AG08395 (cell line): Measurements from ENCODE around the gene STX1A.

Source experiments
- DNase-seq: peaks from one replicate; pipeline ENCODE4 v3.0.0; 2012; ENCODE audit warnings: mixed read lengths, low spot score

STX1A gene

DNA sequence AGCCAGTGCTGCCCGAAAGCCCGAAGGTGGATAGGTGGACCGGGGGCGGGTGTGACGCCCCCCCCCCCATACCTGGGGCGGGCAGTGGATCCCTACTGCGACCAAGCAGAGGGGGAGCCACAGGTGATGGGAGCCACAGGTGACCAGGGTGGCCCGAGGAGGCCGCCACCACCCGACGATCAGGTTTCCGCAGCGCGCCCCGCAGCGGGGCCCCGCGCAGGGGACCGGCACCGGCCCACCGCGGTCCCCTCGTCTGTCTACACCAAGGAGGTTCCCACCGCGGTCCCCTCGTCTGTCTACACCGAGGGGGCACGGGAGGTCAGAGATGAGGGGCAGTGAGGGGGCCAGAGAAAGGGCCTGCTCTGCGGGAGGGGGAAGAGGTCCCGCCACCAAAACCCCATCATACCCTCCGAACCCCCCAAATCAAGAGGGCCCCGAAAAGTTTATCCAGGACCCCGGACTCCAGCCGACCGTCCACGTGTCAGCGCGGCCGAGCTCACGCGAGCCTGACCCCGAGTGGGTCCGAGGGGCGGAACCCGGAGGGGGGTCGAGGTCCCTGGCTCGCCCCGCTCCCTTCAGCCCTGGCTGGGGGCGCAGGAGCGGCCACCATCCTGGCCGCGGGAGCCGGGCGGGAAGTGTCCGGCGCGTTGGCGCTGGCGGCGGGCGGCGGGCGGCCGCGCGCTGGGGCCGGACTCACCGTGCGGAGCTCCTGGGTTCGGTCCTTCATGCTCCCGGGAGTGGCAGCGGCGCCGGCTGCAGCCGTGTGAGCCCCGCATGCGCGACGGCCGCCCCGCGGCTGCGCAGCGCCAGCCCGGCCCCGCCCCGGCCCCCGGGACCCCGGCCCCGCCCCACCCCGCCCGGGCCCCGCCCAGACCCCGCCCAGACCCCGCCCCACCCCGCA, at the start of gene STX1A:
STX1A (minus strand) TSS at position 765 of the 901 bp plus-strand sequence; CDS start at position 727, 38 bp downstream.
- peak; percentile 97 for DNase-seq

DNA sequence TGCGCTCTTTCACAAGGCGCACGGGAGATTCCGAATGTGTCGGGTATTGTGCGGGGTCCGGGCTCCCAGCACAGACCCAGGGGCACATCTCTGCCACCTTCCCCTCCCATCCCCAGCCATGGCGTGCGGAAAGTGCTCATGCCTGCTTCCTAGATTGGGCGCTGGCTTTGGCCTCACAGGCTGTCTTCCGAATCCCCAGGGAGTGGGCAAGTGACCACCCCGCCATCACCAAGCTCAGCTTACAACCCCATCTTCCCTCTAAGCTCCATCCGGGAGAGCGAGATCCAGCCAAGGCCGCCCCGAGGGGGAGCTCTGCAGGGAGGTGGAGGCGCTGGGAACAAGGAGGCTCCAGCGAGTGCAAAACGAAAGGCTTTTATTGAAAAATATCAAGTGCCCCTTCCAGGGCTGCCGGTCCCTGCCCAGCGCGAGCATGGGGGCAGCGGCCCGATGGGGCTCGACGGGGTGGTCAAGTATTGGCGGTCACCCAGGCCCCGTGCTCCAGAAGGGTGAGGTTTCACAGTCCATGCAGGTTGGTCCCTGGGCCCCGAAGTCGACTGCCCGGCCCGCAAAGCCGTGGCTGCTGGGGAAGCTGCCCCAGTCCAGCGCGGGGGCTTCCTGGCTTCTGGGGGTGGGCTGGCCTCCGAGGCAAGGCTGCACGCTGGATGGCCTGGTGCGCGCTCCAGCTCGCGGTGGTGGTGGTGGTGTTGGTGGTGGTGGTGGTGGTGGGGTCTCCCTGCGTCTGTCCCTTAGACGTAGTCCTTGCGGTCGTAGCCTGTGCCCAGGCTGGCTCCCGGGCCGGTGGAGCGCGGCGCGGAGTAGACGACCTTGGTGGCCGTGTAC, 49.4 kb upstream of the STX1A start:
- DNase-seq = no peak

DNA sequence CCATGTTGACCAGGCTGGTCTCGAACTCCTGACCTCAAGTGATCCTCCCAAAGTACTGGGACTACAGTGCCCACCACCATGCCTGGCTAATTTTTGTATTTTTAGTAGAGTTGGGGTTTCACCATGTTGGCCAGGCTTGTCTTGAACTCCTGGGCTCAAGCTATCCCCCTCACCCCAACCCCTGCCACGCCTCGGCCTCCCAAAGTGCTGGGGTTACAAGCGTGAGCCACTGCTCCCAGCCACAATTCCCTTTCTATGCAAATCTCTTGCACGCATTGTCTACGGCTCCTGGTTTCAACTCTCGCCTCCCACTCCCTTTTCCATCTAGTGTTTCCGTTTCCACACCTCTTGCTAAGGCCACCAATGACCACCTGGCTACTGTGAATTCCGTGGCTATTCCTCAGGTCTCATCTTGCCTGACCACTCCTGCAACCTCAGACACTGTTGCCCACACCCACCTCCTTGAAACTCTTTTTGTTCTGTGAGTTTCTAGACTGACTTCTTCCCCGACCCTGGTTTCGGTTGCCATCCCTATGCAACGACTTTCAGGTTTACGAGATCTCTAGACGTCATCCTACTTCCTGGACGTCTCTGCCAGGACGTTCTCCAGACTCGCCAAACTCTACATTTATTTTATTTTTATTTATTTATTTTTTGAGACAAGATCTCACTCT, 47.2 kb upstream of the STX1A start:
- no peak for DNase-seq

DNA sequence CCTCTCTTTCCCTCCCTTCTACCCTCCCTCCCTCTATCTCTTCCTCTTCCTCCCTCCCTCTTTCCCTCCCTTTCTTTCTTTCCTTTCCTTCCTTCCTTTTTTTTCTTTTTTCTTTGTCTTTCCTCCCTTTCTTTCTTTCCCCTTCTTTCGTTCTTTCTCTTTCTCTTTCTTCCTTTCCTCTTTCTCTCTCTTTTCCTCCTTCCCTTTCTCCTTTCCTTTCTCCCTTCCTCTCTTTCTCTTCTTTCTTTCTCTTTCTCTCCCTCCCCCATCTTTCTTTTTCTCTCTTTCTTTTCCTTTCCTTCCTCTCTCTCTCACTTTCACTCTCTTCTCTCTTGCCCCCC, 43.2 kb upstream of the STX1A start:
- no peak for DNase-seq

DNA sequence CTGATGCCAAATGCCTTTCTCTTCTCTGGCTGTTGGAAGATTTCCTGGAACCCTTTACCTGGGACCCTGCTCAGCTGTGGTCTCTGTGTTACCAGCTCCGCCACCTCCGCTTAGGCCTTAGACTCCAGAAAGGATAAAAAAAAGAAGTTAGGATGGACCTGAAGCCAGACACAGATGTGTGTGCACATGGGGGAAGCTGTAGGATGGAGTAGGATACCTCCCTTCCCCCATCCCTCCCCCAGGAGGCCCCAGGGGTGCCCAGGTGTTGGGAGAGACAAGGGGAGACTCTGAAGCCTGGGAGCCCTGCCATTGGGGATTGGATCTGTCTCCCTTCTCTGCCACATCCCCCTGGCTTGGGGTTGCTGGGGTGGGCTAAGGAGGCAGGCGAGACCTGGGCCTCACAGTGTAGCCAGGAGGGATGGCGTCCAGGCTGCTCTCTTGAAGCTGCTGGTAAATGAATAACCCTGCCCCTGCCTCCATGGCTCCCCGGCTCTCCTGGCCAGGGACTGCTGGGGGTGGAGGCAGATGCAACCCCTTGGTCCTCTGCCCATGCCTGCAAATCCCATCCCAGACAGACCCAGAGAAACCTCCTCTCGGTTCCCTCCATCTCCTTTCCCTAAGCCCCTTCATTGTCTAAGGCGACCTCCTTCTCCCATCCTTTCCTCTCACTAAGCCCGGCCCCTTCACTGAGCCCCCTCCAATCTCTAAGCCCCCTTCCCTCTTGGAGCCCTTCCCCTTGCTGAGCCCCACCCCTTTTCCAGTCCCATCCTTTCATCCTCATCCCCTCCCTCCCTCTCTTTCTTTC, 42.6 kb upstream of the STX1A start:
- no peak for DNase-seq

DNA sequence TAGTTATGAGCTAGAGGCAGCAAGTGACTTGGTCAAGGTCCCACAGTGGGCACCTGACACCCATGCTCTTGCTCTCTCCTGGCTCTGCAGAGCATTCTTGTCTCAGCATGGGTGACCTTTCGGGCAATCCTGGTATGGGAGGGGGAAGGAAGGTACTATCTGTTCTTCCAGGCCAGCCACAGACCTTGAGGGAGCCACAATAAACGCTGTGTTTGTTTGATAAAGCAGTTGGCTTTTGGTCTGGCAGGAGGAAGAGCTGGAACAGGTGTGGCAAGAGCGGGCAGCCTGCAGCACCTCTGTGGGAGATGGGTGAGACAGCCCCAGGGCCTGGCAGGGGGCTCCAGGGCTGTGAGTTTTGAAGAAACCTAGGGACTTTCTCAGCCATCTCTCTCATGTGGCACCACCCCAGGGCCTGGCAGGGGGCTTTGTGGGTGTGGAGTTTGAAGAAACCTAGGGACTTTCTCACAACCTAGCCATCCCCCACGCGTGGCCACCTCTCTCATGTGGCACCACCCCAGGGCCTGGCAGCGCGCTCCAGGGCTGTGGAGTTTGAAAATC, 39.2 kb upstream of the STX1A start:
- DNase-seq = no peak

DNA sequence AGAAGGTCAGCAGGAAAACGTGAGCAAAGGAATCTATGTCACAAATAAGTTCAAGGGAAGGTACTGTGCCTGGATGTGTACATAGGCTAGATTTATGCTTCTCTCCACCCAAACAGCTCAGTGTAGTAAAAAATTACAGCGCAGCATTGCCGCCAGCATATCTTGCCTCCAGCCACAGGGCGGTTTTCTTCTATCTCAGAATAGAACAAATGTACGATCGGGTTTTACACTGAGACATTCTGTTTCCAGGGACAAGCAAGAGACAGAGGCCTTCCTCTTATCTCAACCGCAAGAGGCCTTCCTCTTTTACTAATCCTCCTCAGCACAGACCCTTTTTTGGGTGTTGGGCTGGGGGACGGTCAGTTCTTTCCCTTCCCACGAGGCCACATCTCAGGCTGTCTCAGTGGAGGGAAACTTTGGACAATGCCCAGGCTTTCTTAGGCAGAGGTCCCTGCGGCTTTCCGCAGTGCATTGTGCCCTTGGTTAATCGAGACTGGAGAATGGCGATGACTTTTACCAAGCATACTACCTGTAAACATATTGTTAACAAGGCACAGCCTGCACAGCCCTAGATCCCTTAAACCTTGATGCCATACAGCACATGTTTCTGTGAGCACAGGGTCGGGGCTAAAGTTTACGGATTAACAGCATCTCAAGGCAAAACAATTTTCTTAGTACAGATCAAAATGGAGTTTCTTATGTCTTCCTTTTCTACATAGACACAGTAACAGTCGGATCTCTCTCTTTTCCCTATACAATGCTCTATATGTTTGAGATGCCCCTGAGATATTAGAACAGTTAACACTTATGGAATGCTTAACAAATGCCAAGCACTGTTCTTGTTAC, 30.7 kb upstream of the STX1A start:
- no peak for DNase-seq

DNA sequence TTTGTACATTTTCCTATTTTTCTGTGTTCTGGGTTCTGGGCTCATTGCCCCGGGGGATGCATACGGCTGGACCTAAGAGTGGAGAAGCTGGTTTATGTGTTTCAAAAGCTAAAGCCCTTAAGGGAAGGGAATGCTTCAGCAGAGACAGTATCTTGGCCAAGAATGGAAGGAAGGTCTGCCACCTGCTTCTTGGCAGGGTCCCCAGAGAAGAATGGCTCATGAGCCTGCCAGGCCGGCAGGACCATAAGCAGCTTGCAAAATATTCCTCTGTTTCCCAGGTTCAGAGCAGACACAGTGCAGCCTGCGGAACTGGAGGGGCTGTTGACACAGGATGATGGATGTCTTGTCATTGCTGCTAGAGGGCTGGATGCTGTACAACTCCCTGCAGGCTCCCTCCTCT, 26.9 kb upstream of the STX1A start:
- DNase-seq = no peak

DNA sequence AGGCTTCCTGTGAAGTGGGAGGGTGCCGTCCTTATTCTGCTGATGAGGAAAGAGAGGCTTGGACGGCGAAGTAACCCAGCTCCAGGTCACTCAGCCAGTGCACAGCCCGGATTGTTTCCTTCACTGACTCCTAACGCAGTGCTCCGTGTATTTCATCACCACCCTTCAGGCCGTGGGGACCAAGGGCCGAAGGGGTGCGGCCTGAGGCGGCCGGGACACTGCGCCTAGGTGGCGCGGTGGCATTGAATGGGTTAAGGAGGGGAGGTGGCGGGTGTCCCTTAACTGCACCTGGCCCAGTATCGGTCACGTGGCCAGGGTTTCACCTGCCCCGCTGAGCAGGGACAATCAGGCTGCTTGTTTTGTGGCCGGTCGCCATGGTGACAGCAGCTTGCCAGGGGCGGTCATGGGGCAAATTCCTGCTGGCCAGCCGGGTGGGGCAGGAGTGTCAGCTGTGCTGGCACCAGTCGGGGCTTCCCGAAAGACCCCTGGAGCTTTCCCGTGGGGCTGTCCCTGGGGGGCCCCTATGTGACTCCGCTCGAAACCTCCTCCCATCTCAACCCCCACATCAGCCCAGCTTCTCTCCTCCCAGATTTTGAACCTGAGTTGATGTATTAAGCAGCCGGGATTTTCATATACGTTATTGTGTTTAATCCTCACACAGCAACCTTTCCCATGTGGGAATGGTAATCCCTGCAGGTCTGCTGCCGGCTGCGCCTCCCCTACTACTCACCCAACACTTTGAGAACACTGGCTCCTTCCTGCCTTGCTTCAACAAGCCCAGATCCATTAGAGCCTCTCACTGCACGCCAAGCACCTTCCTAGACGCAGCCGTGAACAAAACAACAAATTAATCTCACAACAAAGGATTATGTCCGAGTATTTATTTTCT, 23.5 kb upstream of the STX1A start:
- DNase-seq = no peak

DNA sequence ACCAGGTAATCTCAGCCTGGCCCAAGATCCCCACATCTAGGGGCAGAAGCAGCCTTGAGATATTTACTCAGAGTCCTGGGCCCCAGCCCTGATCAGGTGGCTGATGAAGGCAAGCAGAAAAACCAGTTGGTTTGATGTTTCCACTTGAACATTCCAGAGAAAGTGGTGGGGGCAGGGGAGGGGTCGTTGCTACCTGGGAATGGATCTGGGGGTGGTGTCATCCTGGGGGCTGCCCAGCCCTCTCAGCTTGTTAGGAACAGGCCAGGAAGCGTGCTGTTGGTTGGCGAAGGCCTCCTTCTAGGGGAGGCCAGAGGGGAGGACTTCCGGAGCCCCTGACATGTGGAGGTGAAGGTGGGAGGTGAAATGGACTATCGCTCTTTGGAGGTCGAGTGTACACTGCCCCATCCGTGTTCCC, 22.9 kb upstream of the STX1A start:
- no peak for DNase-seq

DNA sequence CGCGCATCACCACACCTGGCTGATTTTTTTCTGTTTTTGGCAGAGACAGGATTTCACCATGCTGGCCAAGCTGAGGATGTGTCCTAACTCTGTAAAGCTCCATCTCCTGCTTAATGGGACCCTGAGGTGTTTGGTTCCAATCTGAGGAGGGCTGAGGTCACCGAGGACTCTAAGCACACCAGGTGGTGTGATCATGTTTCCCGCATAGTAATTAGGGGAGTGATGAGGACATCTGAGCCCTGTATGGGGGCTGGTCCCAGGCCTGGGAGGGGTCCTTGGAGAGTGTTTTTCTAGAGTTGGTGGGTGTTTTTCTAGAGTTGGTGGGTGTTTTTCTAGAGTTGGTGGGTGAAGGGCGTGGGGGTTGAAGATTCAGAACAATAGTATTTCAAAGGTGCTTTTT, 22.1 kb upstream of the STX1A start:
- DNase-seq = no peak

DNA sequence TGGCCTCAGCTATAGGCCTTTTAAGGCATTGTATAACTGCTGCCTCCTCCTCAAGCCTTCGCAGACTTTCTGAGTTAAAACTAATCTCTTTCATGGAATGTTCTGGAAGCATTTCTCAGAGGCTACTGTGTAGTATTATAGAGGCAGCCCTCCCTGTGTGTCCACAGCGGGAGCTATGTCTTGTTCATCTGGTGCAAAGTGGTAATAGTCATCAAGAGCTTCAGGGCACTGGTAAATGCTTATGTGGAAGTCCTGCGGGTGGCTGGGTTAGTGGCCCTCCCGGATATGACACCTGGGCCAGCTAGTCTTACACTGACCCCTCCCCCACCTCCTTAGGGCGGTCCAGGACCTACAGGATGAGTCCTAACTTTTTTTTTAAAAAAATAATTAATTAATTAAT, 21.3 kb upstream of the STX1A start:
- no peak for DNase-seq

DNA sequence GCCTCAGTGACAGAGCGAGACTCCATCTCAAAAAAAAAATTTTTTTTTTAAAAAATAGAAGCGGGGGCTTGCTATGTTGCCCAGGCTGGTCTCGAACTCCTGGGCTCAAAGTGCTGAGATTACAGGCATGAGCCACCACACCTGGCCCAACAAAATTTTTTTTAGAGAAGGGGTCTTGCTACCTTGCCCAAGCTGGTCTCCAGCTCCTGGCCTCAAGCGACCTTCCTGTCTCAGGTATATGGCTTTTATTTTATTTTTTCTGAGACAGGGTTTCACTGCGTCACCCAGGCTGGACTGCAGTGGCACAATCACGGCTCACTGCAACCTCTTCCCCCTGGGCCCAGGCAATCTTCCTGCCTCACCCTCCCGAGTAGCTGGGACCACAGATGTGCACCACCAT, 20.7 kb upstream of the STX1A start:
- no peak for DNase-seq

DNA sequence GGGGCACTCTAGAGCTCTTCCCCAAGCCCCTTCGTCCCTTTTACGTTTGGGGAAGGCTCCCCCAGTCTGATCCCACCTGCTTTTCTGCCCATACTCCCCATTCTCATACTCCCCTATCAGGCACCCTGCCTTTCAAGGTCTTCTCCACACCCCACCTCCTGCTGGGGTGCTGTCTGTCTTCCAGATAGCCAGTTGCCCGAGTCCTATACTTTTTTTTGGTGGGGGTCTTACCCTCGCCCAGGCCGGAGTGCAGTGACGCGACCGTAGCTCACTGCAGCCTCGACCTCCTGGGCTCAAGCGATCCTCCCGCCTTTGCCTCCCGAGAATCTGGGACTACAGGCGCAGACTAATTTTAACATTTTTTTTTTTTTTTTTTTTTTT, 19.9 kb upstream of the STX1A start:
- no peak for DNase-seq

DNA sequence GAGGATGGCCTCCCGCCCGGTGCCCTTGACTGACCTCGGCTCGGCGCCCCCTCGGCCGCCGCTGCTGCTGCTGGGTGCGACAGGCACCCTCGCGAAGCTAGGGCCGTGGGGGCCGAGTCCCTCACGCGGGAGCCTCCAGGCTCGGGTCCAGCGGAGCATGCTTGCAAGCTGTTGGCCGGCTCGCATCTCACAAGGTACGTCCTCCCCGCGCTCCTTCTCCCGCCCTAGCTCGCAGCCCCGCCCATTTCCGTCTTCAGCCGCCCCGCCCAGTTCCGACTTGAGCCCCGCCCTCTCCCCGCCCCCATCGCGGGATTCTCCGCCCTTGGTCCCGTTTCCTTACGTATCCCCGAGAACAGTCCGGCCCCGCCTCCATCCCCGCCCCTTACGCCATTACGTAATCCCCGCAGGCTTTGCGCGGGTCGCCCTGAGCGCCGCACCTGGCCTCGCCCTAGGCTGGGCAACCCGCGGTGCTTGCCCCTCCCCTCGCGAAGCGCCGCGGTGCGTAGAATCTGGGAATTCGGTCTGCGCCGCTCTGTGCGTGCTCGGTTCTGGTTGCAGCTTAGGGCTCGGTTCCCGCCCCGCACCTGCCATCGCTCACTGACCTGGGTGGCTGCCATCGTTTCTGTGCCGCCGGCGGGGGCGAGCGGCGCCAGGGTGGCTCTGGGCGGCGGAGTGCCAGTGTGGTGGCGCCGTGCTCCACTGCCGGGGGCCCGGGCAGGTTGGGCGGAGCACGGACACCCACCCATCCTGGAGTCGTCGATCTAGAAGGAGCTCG, 19.3 kb upstream of the STX1A start, which contains the start of gene ABHD11:
ABHD11 (minus strand) TSS at position 191 of the 775 bp plus-strand sequence; CDS start at position 159, 32 bp downstream.
- DNase-seq = peak; percentile 98

DNA sequence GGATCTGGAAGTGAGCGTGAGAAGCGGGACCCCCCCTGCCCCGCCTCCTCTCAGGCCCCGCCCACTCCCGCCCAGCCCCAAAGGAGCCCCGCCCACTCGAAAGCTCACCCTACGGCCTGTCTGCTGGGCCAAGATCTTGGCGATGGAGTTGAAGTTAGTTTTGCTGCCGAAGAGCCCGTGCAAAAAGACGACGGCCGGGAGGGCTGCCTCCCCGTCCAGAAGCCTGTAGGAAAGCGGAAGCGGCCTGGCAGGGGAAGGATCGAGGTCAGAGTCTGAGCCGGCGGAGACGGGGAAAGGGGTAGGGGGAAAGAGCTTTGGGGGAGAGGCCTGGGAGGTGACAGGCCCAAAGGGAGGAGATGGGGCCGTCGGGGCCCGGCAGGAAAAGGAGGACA, 18.7 kb upstream of the STX1A start:
- peak; percentile 82 for DNase-seq

DNA sequence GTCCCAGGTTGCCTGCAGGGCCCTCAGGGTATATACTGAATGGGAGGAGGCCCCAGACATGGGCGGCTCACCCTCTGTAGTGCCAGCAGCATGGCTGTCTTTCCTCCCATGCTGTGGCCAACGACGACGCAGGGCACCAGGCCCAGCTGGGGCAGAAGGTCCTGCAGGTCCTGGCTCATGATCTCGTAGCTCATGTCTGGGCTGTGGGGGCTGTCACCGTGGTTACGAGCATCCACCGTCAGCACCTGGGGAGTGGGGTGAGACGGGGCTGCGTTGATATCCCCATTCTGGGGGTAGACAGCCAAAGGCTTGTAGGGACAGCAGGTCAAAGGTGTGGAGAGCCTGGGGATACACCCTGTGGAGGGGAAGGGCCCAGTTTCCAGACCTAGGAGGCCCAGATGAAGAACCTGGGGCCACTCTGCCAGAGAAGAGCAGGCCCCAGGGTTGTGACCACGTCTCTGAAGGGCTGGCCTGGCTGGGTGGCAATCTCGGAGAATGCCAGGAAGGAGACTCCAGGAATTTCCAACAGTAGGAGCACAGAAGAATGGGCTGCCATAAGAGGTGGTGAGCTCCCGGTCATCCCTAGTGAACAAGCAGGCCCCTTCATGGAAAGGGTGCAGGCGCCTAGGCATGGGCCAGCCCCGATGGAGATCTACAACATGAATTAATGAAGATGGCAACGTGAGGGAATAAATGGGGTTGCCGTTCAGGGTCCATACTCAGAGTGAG, 18.2 kb upstream of the STX1A start:
- no peak for DNase-seq

DNA sequence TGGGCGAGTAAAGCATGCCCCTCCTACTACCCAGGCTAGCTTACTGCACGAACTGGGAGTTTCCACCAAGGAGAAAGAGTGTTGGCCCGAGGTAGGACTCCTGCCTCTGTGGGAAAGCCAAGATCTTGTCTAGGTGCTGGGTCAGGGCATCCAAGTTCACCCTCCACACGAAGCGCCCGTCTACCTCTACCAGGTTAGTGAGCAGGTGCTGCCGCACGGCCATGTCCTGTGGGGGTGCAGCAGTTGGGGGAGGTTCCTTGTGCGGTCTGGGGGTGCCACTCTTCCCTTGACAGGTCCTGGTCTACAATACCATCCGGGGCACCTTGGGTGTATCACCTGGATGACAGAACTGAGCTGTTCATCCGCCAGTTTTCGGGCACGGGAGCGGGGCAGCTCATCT, 17.4 kb upstream of the STX1A start:
- DNase-seq = no peak
